CD4-positive, alpha-beta T cell treated with Interferon alpha-2 for 1 hour (primary cell): ENCODE measurements around the gene GRIN2D.
"Not testable (repeated sequence)": the region's sequence is repeated elsewhere in the genome, so short reads cannot be mapped to it uniquely, and the experiment has no call there.

Source experiments
- DNase-seq, 2 donors: peaks; one replicate each; pipeline ENCODE4 v3.0.0-alpha.2; 2020 to 2022

GRIN2D gene

DNA sequence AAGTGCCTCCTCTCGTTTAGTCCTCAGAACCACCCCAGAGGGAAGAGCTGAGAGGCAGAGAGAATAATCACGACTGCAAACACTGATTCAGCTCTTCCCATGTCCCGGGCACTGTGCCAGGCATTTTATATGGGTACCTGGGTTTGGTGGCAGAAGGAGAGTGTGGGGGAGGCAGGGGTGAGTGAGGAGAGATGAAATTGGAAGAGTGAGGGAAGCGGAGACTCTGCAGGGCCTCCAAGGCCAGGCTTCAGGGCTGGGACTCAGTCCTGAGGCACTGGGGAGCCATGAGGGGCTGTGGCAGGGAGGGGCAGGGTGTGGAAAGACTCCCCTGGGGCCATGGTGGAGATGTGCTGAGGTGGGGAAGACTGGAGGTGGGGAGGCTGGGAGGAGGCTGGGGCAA, 20.6 kb upstream of the GRIN2D start:
- DNase-seq: no peak

DNA sequence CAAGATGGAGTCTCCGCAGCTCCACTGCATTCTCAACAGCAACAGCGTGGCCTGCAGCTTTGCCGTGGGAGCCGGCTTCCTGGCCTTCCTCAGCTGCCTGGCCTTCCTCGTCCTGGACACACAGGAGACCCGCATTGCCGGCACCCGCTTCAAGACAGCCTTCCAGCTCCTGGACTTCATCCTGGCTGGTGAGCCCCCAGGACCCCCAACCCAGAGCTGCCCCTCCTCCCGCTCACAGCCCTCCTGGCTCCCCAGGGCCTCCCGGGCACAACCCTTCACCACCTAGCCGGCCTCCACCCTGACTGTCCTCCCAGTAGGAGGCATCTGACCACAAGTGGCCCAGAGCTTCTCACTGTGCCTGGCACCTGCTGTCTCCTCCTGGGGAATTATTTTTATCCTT, 19.9 kb upstream of the GRIN2D start:
- DNase-seq: no peak

DNA sequence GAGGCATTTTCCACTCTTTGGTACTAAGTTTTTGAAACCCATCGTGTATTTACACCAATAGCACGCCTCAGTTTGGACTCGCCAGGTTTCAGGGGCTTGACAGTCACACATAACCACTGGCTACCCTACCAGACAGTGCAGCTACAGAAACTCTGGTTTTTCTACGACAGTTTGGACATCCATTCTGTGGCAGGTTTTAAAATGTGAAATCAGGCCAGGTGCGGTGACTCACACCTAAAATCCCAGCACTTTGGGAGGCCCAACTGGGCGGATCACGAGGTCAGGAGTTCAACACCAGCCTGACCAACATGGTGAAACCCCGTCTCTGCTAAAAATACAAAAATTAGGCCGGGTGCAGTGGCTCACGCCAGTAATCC, 15.3 kb upstream of the GRIN2D start:
- DNase-seq: no peak

DNA sequence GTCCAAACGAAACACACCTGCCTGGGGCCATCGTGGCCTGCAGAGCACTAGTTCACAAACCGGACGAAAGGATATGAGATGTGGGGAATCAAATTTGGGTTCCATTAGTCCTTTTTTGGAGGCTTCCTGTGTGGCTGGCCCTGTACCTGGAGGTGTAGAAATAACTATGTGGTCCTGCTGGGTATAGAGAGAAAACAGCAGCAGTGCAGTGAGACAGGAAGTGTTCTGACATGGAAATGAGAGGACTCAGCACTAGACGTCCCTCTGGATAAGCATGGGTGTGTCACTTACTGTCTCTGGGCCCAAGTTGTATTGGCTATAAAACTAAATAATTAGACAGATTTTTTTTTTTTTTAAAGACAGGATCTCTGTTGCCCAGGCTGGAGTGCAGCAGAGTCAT, 14.4 kb upstream of the GRIN2D start:
- DNase-seq: no peak

DNA sequence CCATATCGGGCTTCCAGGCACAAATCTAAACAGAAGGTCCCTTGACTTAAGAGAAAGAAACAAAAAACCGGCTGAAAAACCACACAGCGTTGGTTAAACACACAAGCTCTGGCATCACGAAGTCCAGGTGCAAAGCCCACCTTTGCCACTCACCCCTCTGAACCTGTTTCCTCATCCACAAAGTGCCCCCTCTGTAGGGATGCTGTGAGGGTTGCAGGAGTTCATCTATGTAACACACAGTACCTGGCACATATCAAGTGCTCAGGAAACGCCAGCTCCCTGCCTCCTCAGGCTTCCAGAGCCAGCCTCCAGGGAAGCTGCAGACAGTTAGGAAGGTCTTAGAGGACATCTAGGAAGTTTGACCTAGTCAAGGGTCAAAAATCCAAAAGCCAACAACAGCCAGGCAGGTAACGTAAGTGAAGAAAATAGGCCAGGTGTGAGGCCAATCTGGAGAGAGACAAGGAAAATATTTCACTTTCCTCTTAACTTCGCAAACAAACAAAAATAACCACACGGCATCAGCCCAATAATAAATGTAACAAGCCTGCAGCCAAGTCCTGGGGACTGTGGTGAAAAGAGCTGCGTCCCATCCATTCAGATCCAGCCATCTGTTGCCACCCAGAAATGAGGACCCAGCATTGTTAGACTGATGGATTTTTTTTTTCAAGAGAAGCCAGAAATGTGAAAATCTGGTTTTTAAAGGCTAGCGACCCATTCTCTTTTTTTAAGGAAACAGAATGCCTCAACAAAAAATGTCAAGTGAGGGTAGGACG, 12.1 kb upstream of the GRIN2D start:
- no peak for DNase-seq

DNA sequence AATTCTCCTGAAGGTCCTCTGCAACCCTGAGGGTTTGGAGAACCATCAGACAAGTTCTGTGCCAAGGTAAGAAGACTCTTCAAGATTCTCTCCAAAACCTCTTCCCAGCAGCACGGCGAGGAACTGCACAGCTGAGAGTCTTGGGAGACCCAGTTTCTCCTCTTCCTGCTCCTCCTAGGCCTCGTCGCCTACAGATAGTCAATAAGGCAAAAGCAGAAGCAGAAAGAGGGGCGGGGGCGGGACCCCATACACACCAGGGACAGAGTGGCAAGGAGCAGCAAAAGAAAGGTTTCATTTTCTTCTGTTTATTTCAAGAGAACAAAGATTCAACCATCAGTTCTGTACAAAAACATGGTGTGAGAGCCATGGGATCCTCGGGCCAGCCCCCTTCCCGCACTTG, 11.2 kb upstream of the GRIN2D start:
- no peak for DNase-seq

DNA sequence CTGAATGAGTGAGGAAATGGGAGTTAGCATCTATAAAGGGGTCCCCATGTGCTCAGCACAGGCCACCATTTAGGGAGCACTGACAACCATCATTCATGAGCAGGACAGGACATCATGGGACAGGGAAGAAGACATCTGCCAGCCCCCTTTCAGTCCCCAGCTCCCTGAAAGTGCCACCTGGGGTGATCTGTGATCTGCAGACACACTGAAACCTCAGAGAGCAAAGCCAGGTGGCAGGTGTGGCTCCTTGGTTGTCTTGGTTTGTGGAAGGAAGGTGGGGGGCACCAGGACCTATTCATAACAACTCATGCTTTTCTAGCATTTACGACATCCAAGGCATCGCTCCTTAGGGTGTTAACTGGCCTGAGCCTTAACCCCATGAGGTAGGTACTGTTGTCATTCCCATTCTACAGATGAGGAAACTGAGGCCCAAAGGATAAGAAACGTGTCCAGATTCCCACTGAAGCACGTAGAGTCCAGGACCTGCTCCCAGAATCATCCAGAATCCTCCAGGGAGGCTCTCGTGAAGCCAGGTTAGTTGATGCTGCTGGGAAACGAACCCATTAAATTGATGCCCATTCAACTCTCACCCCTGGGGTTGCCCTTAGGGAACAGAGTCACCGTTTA, 7.9 kb upstream of the GRIN2D start:
- no peak for DNase-seq

DNA sequence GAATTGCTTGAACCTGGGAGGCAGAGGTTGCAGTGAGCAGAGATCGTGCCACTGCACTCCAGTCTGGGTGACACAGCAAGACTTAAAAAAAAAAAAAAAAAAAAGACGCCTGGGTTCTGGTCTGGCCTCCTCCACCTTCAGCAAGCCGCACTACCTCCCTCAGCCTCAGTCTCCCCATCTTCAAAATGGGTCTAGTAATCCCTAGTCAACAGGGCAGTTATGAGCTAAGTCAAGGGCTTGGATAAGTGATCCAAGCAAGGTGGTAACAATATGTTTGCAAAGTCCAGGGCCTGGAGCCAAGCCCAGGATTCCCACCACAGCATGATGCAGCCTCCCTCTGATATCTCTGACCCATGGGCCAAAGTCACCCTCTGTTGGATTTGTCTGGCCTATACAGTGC, 6.5 kb upstream of the GRIN2D start:
- DNase-seq: no peak

DNA sequence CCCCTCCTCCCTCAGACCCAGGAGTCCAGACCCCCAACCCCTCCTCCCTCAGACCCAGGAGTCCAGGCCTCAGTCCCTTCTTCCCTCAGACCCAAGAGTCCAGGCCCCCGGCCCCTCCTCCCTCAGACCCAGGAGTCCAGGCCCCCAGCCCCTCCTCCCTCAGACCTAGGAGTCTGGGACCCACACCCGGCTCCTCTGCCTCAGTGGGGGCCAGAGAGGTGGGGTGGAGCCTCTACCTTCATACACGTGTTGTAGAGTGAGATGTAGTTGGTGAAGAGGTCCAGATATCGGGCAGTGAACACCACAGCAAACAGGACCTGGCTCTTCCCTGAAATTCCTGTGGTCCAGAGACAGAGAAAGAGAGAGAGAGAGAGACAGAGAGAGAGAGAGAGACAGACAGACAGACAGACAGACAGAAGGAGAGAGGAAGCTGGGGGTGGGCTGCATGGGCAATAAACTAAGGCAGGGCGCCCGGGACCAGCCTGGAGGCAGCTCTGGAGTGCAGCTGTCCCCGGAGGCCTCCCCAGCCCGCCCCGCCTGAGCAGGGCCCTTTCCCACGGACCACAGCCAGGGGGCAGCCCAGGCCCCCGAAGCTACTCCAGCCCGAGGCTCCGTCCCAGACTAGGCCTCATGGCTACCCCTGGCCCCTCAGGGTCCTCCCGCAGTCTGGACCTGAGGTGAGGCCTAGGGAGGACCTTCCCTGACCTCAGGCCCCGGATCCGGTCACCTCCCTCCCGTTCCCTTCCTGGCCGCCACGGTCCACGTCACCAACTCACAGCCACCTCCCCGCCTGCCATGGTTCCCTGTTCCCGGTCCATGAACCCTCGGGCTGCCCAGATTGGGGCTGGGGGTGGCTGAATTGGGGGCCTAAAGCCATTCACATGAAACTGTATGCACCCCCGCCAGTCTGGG, 3.0 kb upstream of the GRIN2D start:
- DNase-seq: peak; percentile 61 to 71

DNA sequence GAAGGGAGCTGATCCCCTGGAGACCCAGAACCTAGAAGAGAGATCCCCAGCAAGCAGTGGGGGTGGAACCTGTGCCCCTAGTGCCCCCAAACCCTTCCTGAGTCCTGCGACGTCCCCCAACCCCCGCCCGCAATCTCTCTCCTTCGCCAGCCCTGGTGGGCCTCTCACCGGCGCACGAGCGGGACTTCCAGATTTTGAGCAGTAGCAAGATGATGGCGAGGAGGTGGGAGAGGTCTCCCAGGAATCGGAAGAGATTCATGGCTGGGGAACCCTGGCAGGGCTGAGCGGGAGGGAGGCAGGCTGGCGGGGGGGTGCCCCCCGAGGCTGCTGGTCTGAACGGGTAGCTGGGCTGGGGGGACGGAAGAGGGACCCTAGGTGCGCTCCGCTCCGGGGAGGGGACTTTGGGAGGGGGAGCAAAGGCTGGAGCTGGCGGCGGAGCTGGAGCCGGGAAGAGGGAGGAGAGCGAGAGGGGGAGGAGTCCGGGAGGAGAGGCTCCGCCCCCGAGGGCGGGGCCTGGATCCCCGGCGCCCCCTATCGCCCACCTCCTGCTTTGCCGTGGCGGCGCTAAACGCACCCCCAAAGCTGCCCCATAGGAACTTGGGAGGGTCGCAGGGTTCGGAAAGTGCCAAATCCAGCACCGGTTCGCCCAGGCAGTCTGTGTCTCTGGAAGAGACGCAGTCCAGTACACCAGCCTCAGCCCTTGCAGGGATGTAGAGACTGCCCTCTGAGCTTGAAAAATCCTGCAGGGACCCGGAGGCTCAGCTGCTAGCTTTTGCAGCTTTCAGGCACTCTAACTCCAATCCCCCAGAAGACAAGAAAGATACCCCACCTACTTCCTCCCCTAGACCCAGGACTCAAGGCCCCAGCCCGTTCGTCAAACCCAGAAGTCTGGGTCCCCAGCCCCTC, 2.1 kb upstream of the GRIN2D start, which contains the start of gene KDELR1:
TSS of gene KDELR1 (minus strand) at position 452 of the 906 bp plus-strand sequence. CDS start at position 259, 193 bp downstream.
- DNase-seq: peak; percentile 50 to 76

DNA sequence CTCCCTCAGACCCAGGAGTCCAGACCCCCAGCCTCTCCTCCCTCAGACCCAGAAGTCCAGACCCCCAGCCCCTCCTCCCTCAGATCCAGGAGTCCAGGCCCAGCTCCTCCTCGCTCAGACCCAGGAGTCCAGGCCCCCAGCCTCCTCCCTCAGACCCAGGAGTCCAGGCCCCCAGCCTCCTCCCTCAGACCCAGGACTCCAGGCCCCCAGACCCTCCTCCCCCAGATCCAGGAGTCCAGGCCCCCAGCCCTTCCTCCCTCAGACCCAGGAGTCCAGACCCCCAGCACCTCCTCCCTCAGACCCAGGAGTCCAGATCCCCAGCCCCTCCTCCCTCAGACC, 1.5 kb upstream of the GRIN2D start:
- DNase-seq: not testable (repeated sequence)

DNA sequence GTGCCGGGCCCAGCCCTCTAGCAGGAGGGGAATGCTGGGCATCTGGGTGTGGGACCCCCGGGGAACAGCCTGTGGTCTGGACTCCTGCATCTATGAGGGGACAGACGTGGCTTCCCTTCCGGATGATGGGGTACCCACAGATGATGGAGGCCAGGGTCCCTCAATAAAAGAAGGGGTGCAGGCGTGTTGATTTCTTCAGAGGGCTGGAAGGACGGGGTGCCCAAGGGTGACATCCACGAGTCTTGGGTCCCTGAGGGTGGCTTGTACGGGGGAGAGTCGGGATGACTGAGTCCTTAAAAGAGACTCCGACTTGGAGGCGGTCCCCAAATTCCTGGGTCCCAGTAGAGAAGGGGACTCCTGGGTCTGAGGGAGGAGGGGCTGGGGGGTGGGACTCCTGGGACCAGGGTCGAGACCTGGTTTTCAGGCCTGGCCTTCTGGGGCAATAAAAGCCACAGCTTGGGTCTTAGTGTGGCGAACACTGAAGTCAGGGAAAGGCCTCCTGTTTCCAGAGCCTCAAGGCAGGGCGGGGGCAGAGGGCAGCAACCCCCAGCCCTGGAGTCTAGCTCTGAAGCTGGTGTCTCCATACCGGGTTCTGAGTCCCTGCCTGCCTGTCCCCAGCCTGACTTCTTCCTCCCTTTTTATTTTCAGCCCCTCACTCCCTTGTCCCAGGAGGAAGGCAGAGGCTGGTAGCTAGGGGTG, 459 bp upstream of the GRIN2D start:
- no peak for DNase-seq

DNA sequence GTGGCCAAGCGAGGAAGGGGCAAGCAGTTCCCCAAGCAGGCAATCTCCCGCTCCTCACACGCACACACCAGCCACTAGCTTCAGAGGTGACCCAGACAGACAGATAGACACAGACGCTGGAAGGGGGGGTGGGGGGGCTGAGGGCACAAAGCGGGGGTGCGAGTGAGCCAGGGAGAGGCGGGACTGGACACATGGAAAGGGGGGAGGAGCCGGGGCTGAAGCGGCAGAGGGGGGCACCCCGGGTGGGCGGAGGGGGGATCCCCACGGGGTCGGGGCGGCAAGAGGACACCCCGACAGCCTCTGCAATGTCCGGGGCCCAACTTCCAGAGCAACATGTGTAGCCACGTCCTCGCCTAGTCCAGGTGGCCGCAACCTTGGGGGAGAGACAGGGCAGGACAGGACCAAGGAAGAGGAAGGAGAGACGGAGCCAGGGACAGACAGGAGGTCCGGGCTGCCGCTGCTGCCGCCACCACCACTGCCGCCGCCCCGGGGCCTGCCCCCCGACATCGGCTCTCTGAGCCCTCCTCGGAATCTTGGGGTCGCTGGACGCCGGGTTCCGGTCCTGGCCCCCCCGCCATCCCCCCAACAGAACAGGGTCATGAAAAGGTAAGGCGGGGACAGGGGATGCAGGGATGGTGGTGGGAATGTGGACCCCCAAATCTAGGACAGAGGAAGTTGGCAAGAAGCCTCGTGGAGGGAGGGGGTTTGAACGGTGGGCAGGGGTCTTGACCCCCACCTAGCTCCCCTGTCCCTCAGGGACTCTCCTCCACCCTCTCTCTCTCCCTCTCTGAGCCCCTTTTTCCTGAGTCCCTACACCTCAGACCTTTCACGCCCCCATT, 1.1 kb downstream of the GRIN2D start:
- DNase-seq: no peak

DNA sequence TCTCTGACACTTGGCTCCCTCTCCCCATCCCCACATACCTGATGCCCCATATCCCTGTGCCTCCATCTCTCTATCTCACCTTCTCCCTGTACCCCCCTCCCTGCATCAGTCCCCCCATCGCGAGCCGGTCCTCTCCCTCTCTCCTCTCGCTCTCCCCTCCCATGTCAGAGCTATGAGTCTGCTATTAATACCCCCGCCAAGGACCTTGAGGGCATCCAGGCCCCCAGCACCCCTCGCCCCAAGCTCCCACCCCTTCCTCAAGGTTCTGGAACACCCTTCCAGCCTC, 1.6 kb downstream of the GRIN2D start:
- no peak for DNase-seq

DNA sequence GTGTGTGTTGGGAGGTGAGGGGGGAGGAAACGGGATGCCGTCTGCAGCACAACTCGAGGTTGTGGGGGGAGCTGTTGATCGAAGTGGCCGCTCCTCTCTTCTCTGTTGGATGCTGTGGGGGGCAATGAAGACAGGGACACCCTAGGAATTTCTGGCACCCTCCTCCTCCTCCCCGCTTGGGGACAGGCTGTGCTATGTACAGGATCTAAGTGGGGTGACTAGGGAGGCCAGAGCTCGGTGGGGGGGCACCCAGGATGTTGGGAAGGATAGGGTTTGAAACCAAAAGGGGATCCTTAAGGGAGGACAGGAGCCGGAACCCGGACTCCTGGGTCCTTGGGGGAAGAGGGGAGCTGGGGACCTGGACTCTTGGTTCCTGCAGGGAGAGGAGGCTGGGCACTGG, 2.0 kb downstream of the GRIN2D start:
- no peak for DNase-seq

DNA sequence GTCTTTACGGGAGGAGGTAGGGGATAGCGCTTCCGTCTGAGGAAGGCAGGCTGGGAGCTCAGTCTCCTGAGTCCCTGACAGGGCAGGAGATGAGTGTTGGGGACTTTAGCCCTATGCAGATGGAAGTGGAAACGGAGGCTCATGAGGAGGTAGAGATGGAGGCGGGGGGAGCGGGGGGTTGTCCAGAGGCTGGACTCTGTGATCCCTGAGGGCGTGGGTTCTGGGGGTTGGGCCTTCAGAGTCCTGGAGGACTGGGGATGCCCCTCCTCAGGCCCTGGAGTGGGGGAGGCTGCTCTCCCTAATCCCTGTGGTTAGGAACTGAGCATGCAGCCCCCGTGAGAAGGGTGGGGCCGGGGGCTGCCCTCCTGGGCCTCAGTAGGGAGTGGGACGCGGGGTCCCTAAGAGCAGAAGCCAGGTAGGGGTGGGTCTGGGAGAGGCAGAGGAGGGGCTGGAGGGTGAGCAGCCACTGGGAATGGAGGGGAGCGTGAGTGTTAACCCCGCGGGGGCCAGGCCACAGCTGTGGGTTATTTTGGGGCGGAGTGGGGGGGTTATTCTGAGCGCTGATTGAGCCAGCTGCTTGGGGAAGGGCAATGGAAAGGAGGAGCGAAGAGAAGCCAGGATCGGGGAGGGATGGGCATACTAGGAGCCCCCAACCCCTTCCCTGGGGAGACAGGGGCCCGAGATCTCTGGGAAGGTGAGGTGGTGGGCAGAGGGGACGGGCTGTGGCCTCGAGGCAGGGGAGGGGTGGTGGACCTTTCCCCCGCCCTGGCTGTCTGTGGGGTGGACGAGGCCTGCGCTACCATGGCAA, 2.8 kb downstream of the GRIN2D start:
- no peak for DNase-seq

DNA sequence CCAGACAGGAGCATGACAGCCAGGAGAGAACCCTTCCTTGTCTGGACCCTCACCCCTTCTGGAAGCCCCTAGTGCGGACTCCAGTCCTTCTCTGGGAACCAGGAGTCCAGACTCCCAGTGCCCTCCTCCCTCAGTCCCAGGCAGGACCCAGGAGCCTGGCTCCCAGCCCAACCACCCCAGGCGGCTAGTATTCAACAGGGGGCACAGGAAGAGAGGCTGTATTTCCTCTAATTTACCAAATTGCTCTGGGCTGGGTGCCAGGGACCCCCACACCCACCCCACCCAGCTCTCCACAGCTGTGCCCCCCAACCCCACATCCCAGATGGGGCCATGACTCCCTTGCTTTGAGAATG, 3.3 kb downstream of the GRIN2D start:
- no peak for DNase-seq

DNA sequence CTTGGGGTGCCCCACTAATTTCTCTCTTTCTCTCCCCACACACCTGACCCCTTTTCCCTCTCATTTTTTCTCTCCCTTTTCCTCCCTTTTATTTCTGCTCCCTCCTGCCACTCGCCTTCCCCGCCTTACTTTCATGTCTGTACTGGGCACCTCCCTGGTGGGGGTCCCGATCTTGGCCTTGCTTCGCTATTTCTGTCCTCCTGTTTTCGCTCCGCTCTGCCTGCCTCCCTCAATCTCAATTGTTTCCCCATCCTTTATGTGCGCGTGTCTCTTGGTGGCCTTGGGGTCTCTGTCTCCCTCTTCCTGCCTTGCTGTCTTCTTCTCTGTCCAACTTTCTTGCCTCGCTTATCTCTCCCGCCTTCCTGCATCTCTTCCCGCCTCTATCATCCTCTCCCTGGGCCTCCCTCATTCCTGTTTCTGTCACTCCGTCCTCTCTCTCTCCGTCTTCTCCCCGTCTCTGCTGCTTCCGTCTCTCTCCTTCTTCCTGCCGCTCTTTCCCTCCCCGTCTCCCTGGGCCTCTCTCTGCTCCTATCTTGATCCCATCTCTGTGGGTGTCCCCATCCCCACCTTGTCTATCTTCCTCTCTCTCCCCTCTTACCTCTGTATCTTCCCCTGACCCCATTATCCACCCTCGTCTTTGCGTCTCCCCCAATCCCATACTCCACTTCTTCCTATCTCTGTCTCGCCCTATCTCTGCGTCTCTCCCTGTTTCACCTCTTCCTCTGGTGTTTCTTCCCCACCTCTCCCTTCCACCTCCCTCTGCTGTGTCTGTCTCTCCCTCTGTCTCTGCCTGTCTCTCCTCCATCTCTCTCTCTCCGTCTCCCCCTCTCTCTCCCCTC, 4.0 kb downstream of the GRIN2D start:
- no peak for DNase-seq

DNA sequence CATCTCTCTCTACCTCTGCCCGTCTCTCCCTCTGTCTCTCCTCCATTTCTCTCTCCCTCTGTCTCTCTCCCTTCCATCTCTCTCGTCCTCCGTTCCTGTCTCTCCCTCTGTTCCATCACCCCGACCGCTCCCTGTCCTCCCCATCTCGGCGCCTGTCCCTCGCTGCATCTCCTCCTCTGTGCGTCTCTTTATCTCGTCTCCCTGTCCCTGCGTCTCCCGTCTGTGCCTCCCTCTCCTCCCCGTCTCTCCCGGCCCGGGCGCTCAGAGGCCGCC, 4.6 kb downstream of the GRIN2D start:
- DNase-seq: no peak
